GM12892 (cell line): ENCODE data around the gene WNT3A.

ENCODE experiments used
- POLR2A ChIP-seq: IDR thresholded peaks from 2 replicates; pipeline ENCODE4 v1.6.1; 2011; ENCODE audit warnings: low read depth, low read length, control low read depth
- POLR2AphosphoS5 ChIP-seq: IDR thresholded peaks from 2 replicates; pipeline ENCODE4 v1.6.1; 2011; ENCODE audit warnings: low read depth, low read length, control low read depth
- TAF1 ChIP-seq: IDR thresholded peaks from 2 replicates; pipeline ENCODE4 v1.6.1; 2011; ENCODE audit warnings: low read depth, mild to moderate bottlenecking, control low read depth, low read length, borderline replicate concordance

GRCh38 chr1:228044961-228045360, 38.2 kb downstream of the WNT3A start:
- TF ChIP-seq POLR2A (no peak), TAF1 (no peak), POLR2AphosphoS5 (no peak)
